ENCODE results near the gene C2CD2L. TPM values are rescaled to one million over a fixed set of nuclear protein-coding genes. Genes with fewer than 3 reads are reported as not detected.
A peak's percentile ranks its signal among the peaks of the same experiment; 100 is the strongest.

The C2CD2L gene
- total RNA-seq, 2 experiments from 2014 or later: 20.1 to 20.8 TPM

GRCh38 chr11:119085437-119085847, 21.7 kb upstream of the C2CD2L start:
- Mint-ChIP-seq H3K27me3 (ENCODE audit: low read depth) (no peaks in the 10 kb centered on the region), H3K4me1 (ENCODE audit: low read depth) (peaks cover 21% of the 10 kb centered on the region), H3K27ac (peak overlapping the region; percentile 96), H3K4me3 (peak overlapping the region; percentile 98), H3K36me3 (ENCODE audit: low read depth) (peaks cover 6% of the 10 kb centered on the region), H3K9me3 (no peaks in the 10 kb centered on the region)
- peak; percentile 48 for DNase-seq
- CTCF ChIA-PET: interaction anchor here (0.8 to 2.1 kb wide), 6 partner anchors 9 to 236 kb away, joined by 3 to 8 read pairs (median 4); partner anchors contain the start of gene VPS11
- intact Hi-C loops (cut with micrococcal nuclease): loop anchor here (1.0 to 2.0 kb wide), 4 partner anchors 10 to 22 kb away; partner anchors contain the start of genes C2CD2L, DPAGT1 and VPS11

- CTCF ChIA-PET: interaction anchor here (0.7 kb wide), 1 partner anchor 104 kb away, joined by 3 read pairs; no protein-coding TSS in a partner anchor
- Mint-ChIP-seq H3K4me3 (no peak overlapping the region), H3K27me3 (ENCODE audit: low read depth) (no peaks in the 10 kb centered on the region), H3K36me3 (ENCODE audit: low read depth) (peaks cover 6% of the 10 kb centered on the region), H3K4me1 (ENCODE audit: low read depth) (peaks cover 30% of the 10 kb centered on the region), H3K27ac (no peak overlapping the region), H3K9me3 (no peaks in the 10 kb centered on the region)
- intact Hi-C loops (cut with micrococcal nuclease): no loop called here
- no peak for DNase-seq
These were observed 20.0 kb upstream of the C2CD2L start for GRCh38 chr11:119087123-119087522.

- H3K4me1 Mint-ChIP-seq (ENCODE audit: low read depth): peaks cover 36% of the 10 kb centered on the region
- CTCF ChIA-PET: no interaction called here
- H3K36me3 Mint-ChIP-seq (ENCODE audit: low read depth): peaks cover 12% of the 10 kb centered on the region
- no peak for DNase-seq
- H3K27me3 Mint-ChIP-seq (ENCODE audit: low read depth): no peaks in the 10 kb centered on the region
- no peaks in the 10 kb centered on the region for H3K9me3 Mint-ChIP-seq
- no peak overlapping the region for H3K27ac Mint-ChIP-seq
- H3K4me3 Mint-ChIP-seq: no peak overlapping the region
- intact Hi-C loops (cut with micrococcal nuclease): no loop called here
These were observed 19.4 kb upstream of the C2CD2L start for GRCh38 chr11:119087747-119088241.

GRCh38 chr11:119088406-119088805, 18.7 kb upstream of the C2CD2L start:
- Mint-ChIP-seq H3K4me3 (no peak overlapping the region), H3K4me1 (ENCODE audit: low read depth) (peaks cover 40% of the 10 kb centered on the region), H3K27me3 (ENCODE audit: low read depth) (no peaks in the 10 kb centered on the region), H3K9me3 (no peaks in the 10 kb centered on the region), H3K36me3 (ENCODE audit: low read depth) (peaks cover 18% of the 10 kb centered on the region), H3K27ac (no peak overlapping the region)
- intact Hi-C loops (cut with micrococcal nuclease): no loop called here
- DNase-seq: no peak
- CTCF ChIA-PET: no interaction called here

- CTCF ChIA-PET: no interaction called here
- intact Hi-C loops (cut with micrococcal nuclease): no loop called here
- Mint-ChIP-seq H3K27ac (no peak overlapping the region), H3K9me3 (no peaks in the 10 kb centered on the region), H3K36me3 (ENCODE audit: low read depth) (peaks cover 27% of the 10 kb centered on the region), H3K4me3 (no peak overlapping the region), H3K4me1 (ENCODE audit: low read depth) (peaks cover 40% of the 10 kb centered on the region), H3K27me3 (ENCODE audit: low read depth) (no peaks in the 10 kb centered on the region)
- DNase-seq: no peak
These were observed 17.8 kb upstream of the C2CD2L start for GRCh38 chr11:119089319-119089718.

- intact Hi-C loops (cut with micrococcal nuclease): no loop called here
- Mint-ChIP-seq H3K4me3 (no peak overlapping the region), H3K27me3 (ENCODE audit: low read depth) (no peaks in the 10 kb centered on the region), H3K36me3 (ENCODE audit: low read depth) (peaks cover 38% of the 10 kb centered on the region), H3K9me3 (no peaks in the 10 kb centered on the region), H3K4me1 (ENCODE audit: low read depth) (peaks cover 31% of the 10 kb centered on the region), H3K27ac (no peak overlapping the region)
- DNase-seq: no peak
- CTCF ChIA-PET: interaction anchor here (0.6 to 1.5 kb wide), 6 partner anchors 9 to 175 kb away, joined by 3 to 4 read pairs (median 3); no protein-coding TSS in a partner anchor
These were observed 16.0 kb upstream of the C2CD2L start for GRCh38 chr11:119091178-119091577.

GRCh38 chr11:119091966-119092879, 14.9 kb upstream of the C2CD2L start:
- no peak for DNase-seq
- peaks cover 44% of the 10 kb centered on the region for H3K36me3 Mint-ChIP-seq (ENCODE audit: low read depth)
- intact Hi-C loops (cut with micrococcal nuclease): no loop called here

GRCh38 chr11:119092880-119093842, 14.0 kb upstream of the C2CD2L start:
- H3K36me3 Mint-ChIP-seq (ENCODE audit: low read depth): peaks cover 52% of the 10 kb centered on the region
- H3K4me1 Mint-ChIP-seq (ENCODE audit: low read depth): peaks cover 28% of the 10 kb centered on the region
- no peaks in the 10 kb centered on the region for H3K27me3 Mint-ChIP-seq (ENCODE audit: low read depth)
- DNase-seq: no peak
- peak overlapping the region; percentile 92 for H3K4me3 Mint-ChIP-seq
- no peaks in the 10 kb centered on the region for H3K9me3 Mint-ChIP-seq
- H3K27ac Mint-ChIP-seq: peak overlapping the region; percentile 88
- intact Hi-C loops (cut with micrococcal nuclease): no loop called here
- CTCF ChIA-PET: no interaction called here

More at GRCh38 chr11:119091966-119092879, 14.9 kb upstream of the C2CD2L start:
- peaks cover 32% of the 10 kb centered on the region for H3K4me1 Mint-ChIP-seq (ENCODE audit: low read depth)
- CTCF ChIA-PET: interaction anchor here (1.1 to 1.5 kb wide), 2 partner anchors 11 to 25 kb away, joined by 3 to 4 read pairs; no protein-coding TSS in a partner anchor
- H3K9me3 Mint-ChIP-seq: no peaks in the 10 kb centered on the region
- H3K27me3 Mint-ChIP-seq (ENCODE audit: low read depth): no peaks in the 10 kb centered on the region
- peak overlapping the region; percentile 44 for H3K27ac Mint-ChIP-seq
- H3K4me3 Mint-ChIP-seq: peak overlapping the region; percentile 92

GRCh38 chr11:119093942-119094815, 13.0 kb upstream of the C2CD2L start:
- CTCF ChIA-PET: interaction anchor here (1.2 to 2.2 kb wide), 3 partner anchors 9 to 102 kb away, joined by 3 to 8 read pairs (median 6); partner anchors contain the start of gene HMBS
- intact Hi-C loops (cut with micrococcal nuclease): loop anchor here (1.0 to 2.0 kb wide), 4 partner anchors 13 to 305 kb away; partner anchors contain the start of genes C2CD2L and HYOU1
- no peaks in the 10 kb centered on the region for H3K27me3 Mint-ChIP-seq (ENCODE audit: low read depth)
- peaks cover 62% of the 10 kb centered on the region for H3K36me3 Mint-ChIP-seq (ENCODE audit: low read depth)
- peaks cover 32% of the 10 kb centered on the region for H3K4me1 Mint-ChIP-seq (ENCODE audit: low read depth)
- peak; percentile 59 for DNase-seq
- H3K4me3 Mint-ChIP-seq: peak overlapping the region; percentile 92
- peak overlapping the region; percentile 96 for H3K27ac Mint-ChIP-seq
- no peaks in the 10 kb centered on the region for H3K9me3 Mint-ChIP-seq

GRCh38 chr11:119094816-119095065, 12.4 kb upstream of the C2CD2L start:
- H3K27me3 Mint-ChIP-seq (ENCODE audit: low read depth): no peaks in the 10 kb centered on the region
- intact Hi-C loops (cut with micrococcal nuclease): loop anchor here (1.0 to 5.0 kb wide), 13 partner anchors 9 to 306 kb away; partner anchors contain the start of genes C2CD2L, CENATAC, HINFP and HYOU1
- CTCF ChIA-PET: interaction anchor here (0.7 to 2.2 kb wide), 5 partner anchors 9 to 229 kb away, joined by 3 to 8 read pairs (median 4); partner anchors contain the start of genes C2CD2L and HMBS
- peak overlapping the region; percentile 92 for H3K4me3 Mint-ChIP-seq
- H3K36me3 Mint-ChIP-seq (ENCODE audit: low read depth): peaks cover 63% of the 10 kb centered on the region
- DNase-seq: no peak
- no peaks in the 10 kb centered on the region for H3K9me3 Mint-ChIP-seq
- peak overlapping the region; percentile 96 for H3K27ac Mint-ChIP-seq
- peaks cover 33% of the 10 kb centered on the region for H3K4me1 Mint-ChIP-seq (ENCODE audit: low read depth)
